Muscle layer of colon (tissue), 2 donors: ENCODE data around the gene ALDH1B1.

Source experiments
- H3K27ac ChIP-seq: one replicate; pipeline ENCODE4 v1.7.0; 2013; ENCODE audit warnings: low read depth, mild to moderate bottlenecking, low read length, moderate library complexity
- H3K27me3 ChIP-seq, 2 donors: one replicate each; pipeline ENCODE4 v1.7.0; 2013; ENCODE audit warnings: low read length in 2 of 2, mild to moderate bottlenecking in 2 of 2; ENCODE audit not compliant: insufficient read depth in 2 of 2, control insufficient read depth in 1 of 2
- H3K36me3 ChIP-seq: one replicate; pipeline ENCODE4 v1.7.0; 2013; ENCODE audit warnings: mild to moderate bottlenecking, low read length; ENCODE audit not compliant: insufficient read depth
- H3K4me1 ChIP-seq: one replicate; pipeline ENCODE4 v1.7.0; 2013; ENCODE audit warnings: mild to moderate bottlenecking, low read length; ENCODE audit not compliant: insufficient read depth
- H3K4me3 ChIP-seq, 2 donors: one replicate each; pipeline ENCODE4 v1.7.0; 2013; ENCODE audit warnings: low read length in 2 of 2, low read depth in 1 of 2, mild to moderate bottlenecking in 1 of 2, moderate library complexity in 1 of 2
- H3K9ac ChIP-seq: one replicate; pipeline ENCODE4 v1.7.0; 2013; ENCODE audit warnings: low read length
- H3K9me3 ChIP-seq: one replicate; pipeline ENCODE4 v1.7.0; 2013; ENCODE audit warnings: mild to moderate bottlenecking, low read length
- donor health status: abdominal sarcoma.
- donor health status: Adenocarcinoma of cecum.

ALDH1B1 gene

DNA sequence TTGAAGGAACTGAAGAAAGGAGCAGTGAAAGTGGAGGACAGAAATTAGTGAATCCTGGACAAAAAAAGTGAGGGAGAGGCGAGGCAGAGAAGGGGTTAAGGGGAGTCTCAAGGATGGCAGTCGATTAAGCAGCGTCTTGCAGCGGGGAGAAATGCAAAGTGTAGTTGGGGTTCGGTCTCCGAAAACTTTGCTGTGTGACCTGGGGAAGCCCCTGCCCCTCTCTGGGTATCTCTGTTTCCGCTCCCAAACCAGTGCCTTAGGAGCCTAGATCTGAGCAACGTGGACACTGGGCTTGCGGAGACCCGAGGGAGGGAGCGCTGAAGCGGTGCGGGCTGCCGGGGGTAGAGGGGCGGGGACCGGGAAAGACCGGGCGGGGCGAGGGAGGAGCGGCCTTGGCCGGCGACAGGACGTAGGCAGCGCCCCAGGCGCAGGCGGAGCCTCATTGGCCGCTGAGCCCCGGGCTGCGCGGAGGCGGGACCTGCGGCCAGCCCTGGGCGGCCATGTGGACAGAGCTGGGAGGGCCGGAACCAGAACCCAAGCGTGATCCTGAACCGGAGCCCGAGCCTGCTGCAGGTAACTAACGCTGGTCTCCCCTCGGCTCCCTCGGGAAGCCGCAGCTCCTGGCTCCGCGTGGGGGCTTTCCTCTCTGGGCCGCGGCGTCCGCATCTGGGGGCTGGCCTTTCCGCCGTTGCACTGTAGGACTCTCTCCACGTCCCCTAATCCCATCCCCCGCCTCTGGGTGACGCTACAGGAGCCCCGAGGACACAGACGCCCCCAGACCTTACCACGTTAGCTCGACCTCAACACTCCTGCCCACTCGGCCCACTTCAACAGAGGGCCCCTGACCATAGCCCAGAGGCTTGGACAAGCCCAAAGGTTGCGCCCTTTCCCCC lies at the start of gene ALDH1B1:
Gene ALDH1B1 (plus strand): TSS at position 468 of the 893 bp plus-strand sequence. CDS start 3,047 bp downstream, outside the sequence.
- Histone ChIP-seq H3K9ac (peak within 1 kb of the TSS; percentile 85), H3K27ac (peak within 1 kb of the TSS; percentile 97), H3K4me1 (peaks cover 46% of the 10 kb centered on the region), H3K4me3 (peak within 1 kb of the TSS; percentile 92), H3K27me3 (no peaks in the 10 kb centered on the region), H3K36me3 (peaks cover 19% of the 10 kb centered on the region), H3K9me3 (no peaks in the 10 kb centered on the region)

DNA sequence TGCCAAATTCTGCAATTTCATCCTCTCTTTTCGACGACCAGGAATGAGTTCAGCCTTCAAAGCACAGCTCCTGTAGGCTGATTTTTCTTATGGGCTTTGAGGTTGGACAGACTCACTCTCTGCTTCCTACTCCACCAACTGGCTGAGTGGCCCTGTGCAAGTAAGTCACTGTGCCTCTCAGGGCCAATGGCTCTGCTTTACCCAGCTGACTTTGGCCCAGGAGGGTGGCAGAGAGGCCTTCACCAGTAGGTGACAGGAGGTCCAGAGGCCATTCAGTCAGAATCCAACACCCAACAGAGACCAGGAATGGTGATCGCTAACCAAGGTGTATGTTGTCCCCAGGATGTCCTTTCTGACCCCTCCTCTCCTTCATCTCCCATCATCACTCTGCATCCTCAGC lies 49.5 kb upstream of the ALDH1B1 start:
- H3K27me3 ChIP-seq = no peaks in the 10 kb centered on the region
- H3K27ac ChIP-seq = no peak overlapping the region
- no peak overlapping the region for H3K4me3 ChIP-seq
- H3K4me1 ChIP-seq = peaks cover 6% of the 10 kb centered on the region
- no peak overlapping the region for H3K9ac ChIP-seq
- no peaks in the 10 kb centered on the region for H3K36me3 ChIP-seq
- H3K9me3 ChIP-seq = no peaks in the 10 kb centered on the region

DNA sequence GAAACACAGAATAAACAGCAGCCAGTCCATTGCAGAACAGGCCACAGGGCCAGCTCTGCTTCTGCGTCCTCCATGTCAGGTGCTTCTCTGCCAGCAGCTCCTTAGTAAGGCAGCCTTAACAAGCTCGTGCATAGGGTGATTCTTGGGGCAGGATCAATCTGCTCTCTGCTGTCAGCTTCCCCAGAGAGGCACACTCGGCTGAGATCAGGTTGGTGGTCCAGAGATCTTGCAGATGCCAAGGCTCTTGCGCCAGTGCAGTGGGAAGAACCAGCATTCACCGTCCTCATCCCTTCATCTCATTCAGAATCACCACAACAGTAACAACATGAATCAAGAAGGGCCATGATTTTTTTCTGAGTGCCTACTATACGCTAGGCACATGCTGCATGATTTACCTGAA lies 49.0 kb upstream of the ALDH1B1 start:
- no peaks in the 10 kb centered on the region for H3K9me3 ChIP-seq
- H3K4me1 ChIP-seq = peaks cover 1% of the 10 kb centered on the region
- H3K36me3 ChIP-seq = no peaks in the 10 kb centered on the region
- no peaks in the 10 kb centered on the region for H3K27me3 ChIP-seq
- no peak overlapping the region for H3K27ac ChIP-seq
- H3K4me3 ChIP-seq = no peak overlapping the region
- H3K9ac ChIP-seq = no peak overlapping the region

DNA sequence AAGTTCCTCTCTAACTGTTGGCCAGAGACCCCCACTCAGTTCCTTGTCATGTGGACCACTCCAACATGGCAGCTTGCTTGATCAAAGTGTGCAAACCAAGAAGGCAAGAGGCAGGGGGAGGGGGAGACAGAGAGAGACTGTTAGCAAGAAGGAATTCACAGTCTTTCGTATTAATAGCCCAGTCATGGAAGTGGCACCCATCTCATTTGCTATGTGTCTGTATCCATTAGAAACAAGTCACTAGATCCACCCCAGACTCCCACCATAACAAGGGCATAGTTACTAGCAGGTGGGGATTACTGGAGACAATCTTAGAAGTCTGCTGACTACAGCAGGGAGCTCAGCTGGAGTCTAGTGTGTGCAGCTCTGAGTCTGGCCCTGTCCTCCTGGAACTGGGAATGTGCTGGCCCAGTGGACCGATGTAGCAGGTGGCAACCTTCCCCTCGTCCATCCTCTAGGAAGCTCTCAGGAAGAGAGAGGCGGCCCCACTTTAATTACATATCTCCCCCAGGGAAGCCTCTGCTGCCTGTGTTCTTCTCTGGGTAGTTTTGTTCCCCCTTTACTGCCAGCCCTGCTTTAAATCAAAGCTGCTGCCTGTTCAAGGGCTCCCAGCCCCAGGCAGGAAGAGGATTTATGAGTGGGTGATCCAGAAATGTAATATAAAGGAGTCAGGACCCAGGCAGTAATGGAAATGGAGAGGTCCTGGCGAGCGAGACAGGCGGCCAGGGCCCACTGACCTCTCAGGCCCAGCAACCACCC lies 47.8 kb upstream of the ALDH1B1 start:
- Histone ChIP-seq H3K27me3 (no peaks in the 10 kb centered on the region), H3K4me3 (no peak overlapping the region), H3K27ac (no peak overlapping the region), H3K4me1 (no peaks in the 10 kb centered on the region), H3K9ac (no peak overlapping the region), H3K9me3 (no peaks in the 10 kb centered on the region), H3K36me3 (no peaks in the 10 kb centered on the region)

DNA sequence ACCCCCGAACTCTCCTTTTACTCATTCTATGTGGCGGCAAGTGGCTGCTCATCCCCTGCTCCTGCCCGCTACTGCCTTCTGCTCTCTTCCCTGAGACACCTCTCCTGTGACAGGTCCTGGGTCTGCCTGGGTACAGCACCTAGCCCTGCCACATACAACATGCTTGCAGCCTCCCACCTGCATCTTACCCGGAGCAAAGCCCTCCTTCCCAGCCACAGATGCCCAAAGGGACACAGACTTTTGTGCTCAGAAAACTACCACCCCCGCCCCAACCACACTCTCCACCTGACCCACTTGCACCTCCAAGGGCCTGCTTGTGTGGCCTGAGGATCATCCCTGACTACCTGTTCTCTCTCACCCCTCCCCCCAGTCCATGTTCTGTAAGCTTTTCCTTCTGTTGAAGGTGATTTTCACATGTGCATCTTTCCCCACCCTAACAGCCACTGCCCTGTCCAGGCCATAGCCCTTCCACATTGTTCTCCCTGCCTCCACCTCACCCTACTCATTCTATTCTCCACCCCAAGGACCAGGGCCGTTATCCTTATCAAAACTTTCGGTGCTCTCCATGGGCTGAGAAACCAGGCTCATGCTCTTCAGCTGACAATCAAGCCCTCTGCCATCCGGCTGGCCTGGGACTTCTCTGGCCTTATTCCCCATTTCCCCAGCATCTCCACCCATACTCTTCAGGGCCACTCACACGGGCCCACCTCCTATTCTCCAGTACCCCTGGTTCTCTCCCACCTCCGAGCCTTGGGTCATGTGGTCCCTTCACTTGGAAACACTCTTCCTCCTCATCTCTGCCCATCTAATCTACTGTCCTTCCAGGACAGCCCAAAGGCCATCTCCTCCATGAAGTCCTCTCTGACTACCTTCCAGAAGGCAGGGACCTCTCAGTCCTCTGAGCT lies 46.4 kb upstream of the ALDH1B1 start:
- Histone ChIP-seq H3K4me3 (no peak overlapping the region), H3K27me3 (no peaks in the 10 kb centered on the region), H3K9me3 (no peaks in the 10 kb centered on the region), H3K4me1 (no peaks in the 10 kb centered on the region), H3K27ac (no peak overlapping the region), H3K9ac (no peak overlapping the region), H3K36me3 (no peaks in the 10 kb centered on the region)

DNA sequence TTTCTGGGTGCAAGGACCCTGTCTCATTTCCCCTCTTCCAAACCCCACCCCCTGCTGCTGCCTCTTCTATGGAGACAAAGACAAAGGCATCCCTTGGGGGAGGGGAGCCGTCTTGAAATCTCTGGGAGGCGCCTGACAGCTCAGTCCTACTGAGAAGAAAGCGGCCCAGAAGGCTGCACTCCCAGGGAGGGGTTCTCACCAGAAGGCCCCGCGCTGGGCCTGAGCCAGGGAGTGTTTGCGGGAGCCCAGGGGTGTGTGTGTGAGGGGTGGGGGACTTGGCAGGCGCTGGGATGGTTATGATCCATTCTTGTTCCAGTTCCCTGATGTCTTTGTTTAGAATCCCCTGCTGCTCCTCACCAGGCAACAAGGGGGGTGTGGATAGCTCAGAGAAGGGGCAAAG lies 45.7 kb upstream of the ALDH1B1 start:
- H3K4me3 ChIP-seq = no peak overlapping the region
- H3K4me1 ChIP-seq = no peaks in the 10 kb centered on the region
- H3K9me3 ChIP-seq = no peaks in the 10 kb centered on the region
- no peaks in the 10 kb centered on the region for H3K36me3 ChIP-seq
- no peak overlapping the region for H3K27ac ChIP-seq
- no peak overlapping the region for H3K9ac ChIP-seq
- no peaks in the 10 kb centered on the region for H3K27me3 ChIP-seq

DNA sequence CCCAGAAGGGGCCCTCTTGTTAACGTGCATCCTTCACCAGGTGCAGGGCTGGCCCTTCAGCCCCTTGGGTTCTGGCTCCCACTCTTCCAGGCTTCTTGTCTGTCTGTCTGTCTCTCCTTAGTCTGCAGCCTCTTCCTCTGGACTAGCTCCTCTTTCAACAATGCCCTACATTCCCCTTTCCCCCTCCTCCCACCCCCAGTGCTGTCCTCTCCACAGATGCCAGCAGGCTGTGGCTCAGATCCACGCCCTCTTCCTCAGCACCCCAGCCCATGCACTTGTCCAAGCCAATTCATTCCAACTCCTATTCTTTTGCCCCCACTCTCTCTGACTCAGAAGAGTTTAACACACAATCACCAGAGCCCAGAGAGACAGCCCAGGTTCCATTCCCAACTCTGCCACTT lies 45.2 kb upstream of the ALDH1B1 start:
- H3K4me1 ChIP-seq = no peaks in the 10 kb centered on the region
- no peak overlapping the region for H3K4me3 ChIP-seq
- H3K27me3 ChIP-seq = no peaks in the 10 kb centered on the region
- no peak overlapping the region for H3K9ac ChIP-seq
- no peak overlapping the region for H3K27ac ChIP-seq
- no peaks in the 10 kb centered on the region for H3K36me3 ChIP-seq
- no peaks in the 10 kb centered on the region for H3K9me3 ChIP-seq

DNA sequence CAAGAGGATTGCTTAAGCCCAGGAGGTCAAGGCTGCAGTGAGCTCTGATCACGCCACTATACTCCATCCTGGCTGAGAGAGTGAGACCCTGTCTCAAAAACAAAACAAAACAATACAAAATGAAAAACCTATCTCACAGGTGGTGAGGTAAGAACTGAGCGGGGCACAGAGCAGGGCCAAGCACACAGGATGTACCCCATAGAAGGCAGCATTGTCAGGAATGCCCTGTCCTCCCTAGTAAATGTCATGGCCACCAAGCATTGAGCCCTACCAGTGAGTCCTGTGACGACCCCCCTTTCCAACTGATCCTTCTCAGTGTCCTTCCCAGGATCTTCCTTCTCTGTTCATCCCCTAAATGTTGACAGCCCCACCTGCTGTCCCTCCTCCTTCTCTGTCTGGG lies 44.6 kb upstream of the ALDH1B1 start:
- Histone ChIP-seq H3K27ac (no peak overlapping the region), H3K9me3 (no peaks in the 10 kb centered on the region), H3K27me3 (no peaks in the 10 kb centered on the region), H3K9ac (no peak overlapping the region), H3K36me3 (no peaks in the 10 kb centered on the region), H3K4me3 (no peak overlapping the region), H3K4me1 (peaks cover 6% of the 10 kb centered on the region)

DNA sequence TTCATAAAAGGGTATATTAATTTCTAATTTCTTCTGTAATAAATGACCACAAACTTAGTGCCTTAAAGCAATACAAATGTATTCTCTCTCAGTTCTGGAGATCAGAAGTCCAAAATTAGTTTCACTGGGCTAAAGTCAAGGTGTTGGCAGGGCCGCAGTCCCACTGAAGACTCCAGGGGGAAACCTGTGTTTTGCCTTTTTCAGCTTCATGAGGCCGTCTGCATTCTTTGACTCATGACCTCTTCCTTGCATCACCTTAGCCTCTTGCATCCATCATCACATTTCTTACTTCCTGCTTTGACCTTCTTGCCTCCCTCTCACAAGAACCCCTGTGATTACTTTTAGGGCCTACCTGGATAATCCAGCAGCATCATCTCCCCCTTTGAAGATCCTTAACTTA lies 42.0 kb upstream of the ALDH1B1 start:
- Histone ChIP-seq H3K27ac (no peak overlapping the region), H3K36me3 (no peaks in the 10 kb centered on the region), H3K4me1 (peaks cover 7% of the 10 kb centered on the region), H3K9ac (no peak overlapping the region), H3K9me3 (no peaks in the 10 kb centered on the region), H3K4me3 (no peak overlapping the region), H3K27me3 (no peaks in the 10 kb centered on the region)

DNA sequence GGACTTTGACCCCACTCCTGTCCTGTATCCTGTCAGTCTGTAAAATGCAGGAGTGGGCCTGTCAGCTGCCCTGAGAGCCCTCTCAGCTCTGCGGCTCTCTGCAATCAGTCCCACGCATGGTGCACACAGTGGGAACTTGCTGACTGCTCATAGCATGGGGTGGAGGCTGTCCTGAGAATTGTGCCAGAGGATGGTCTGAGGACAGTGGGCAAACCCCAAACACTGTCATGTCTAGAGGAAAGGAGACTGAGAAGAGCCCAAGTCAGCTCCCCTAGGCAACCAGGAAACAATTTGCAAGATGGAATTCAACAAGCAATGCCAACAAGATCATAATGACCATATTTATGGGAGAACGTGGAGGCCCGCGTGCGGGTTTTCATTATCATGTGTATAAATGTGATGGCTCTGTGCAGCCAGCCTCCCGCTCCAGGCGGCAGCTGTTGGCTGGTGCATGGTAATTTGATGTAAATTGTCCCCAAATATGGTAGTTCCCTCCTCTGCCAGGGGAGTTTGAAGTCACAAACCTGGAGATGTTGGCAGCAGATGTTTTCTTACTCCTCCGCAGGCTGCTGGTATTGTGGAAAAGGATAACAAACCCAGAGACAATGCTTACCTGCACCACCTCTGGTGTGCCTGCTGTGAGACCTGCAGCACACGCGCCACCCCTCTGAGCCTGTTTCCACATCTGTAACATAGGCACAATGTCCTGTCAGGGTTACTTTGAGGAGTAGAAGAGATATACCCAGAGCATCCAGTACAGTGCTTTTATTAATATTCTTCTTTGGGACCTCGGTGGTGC lies 39.8 kb upstream of the ALDH1B1 start:
- Histone ChIP-seq H3K27ac (no peak overlapping the region), H3K27me3 (no peaks in the 10 kb centered on the region)

More for the DNA sequence above, 39.8 kb upstream of the ALDH1B1 start:
- H3K9ac ChIP-seq = no peak overlapping the region
- H3K4me3 ChIP-seq = no peak overlapping the region
- H3K4me1 ChIP-seq = peaks cover 7% of the 10 kb centered on the region
- no peaks in the 10 kb centered on the region for H3K36me3 ChIP-seq
- H3K9me3 ChIP-seq = no peaks in the 10 kb centered on the region
